HG02623 (cell line): ENCODE measurements around the gene MYL3.
A peak's percentile ranks its signal among the peaks of the same experiment; 100 is the strongest.

ENCODE experiments used
- ATAC-seq: cut with Tn5 transposase; IDR thresholded peaks from one replicate; pipeline ENCODE4 v1.9.1; 2021; ENCODE audit warnings: moderate library complexity; ENCODE audit not compliant: unreplicated experiment

The MYL3 gene

GRCh38 chr3:46851364-46852333 is 11.6 kb downstream of the MYL3 start:
- ATAC-seq, result no peak

DNA sequence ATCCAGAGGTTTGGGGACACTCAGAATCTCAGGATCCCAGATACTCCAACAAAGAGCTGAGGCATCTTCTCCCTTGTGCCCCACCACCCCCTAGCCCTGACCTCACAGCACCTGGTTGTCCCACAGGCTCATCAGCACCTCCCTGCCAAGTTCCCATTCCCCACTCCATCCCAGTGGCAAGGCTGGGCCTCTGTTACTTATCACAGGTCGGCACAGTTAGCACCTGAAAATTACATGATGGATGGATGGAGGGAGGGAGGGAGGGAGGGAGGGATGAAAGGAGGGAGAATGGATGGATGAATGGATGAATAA is 12.8 kb downstream of the MYL3 start:
- ATAC-seq, result no peak

GRCh38 chr3:46849686-46850467 is 13.4 kb downstream of the MYL3 start:
- no peak for ATAC-seq

DNA sequence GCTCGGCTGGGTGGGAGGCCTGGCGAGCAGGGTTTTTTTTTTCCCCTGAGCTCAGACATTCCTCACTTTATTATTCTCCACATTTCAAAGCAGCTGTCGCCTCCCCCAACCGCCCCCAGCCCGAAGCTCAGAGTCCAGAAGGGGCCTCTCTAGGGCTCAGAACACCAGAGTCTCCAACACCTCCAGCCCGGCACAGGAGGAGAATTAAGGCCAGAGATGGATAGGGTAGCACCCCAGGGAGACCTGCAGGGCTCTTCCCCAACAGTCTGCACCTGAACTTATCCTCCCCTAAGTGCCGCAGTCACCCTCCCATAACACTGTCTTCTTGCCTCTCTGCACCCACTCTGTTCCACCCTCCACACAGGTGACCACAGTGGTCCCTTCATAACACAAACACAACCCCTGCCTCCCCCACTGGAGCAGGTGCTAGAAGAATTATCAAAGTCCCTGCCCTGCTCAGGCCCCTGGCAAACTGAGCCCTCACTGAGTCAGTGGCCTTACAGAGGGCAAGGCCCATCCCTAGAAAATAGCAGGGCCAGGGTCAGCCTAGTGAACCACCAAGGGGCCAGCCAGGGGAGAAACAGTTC is 14.1 kb downstream of the MYL3 start:
- ATAC-seq, result no peak

DNA sequence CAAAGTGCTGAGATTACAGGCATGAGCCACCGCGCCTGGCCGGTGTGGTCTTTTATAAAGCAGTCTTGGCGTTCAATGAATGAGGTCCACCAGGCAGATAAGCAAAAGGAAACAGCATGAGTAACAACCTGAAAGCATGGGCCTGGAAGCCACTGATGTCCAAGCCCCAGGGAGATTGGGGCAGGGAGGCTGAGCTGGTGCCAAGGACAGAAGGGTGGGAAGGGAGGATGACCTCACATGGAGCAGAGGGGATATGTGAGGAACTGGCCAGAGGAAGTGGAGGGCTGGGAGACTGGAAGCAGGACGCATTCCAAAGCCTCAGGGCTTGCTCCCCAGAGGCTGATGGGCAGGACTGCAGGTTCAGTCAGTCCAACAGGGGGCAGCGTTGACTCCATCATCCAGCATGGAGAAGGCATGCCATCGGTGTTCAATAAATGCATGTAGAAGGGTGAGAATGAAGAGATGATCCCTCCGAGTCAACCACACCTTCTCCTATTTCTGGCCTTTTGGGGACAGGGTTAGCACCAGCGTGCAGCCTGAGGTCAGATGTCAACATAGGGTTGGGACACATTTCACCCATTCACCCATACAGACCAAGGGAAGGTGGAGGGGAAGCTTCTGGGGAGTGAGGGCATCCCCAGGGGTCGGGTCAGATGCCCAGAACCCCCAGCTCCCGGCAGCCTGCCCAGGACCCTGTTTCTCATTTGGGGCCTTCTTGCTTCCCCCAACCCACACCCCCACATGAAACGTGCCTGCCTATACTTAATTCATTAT is 14.8 kb downstream of the MYL3 start:
- ATAC-seq, result no peak

DNA sequence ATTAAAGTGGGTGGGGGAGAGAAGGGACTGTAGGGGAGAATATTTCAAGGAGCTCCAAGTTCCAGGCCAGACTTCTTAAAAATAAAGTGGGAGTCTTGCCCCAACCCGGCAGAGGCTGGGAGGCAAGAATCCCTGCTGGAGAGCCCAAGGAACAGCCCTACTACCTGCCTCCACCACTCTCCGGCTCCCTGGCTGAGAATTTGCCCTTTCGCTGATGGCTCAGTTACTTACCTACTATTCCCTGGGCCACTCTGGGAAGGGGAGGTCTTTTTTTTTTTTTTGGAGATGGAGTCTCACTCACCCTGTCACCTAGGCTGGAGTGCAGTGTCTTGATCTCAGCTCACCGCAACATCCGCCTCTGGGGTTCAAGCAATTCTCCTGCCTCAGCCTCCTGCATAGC is 15.5 kb downstream of the MYL3 start:
- no peak for ATAC-seq

DNA sequence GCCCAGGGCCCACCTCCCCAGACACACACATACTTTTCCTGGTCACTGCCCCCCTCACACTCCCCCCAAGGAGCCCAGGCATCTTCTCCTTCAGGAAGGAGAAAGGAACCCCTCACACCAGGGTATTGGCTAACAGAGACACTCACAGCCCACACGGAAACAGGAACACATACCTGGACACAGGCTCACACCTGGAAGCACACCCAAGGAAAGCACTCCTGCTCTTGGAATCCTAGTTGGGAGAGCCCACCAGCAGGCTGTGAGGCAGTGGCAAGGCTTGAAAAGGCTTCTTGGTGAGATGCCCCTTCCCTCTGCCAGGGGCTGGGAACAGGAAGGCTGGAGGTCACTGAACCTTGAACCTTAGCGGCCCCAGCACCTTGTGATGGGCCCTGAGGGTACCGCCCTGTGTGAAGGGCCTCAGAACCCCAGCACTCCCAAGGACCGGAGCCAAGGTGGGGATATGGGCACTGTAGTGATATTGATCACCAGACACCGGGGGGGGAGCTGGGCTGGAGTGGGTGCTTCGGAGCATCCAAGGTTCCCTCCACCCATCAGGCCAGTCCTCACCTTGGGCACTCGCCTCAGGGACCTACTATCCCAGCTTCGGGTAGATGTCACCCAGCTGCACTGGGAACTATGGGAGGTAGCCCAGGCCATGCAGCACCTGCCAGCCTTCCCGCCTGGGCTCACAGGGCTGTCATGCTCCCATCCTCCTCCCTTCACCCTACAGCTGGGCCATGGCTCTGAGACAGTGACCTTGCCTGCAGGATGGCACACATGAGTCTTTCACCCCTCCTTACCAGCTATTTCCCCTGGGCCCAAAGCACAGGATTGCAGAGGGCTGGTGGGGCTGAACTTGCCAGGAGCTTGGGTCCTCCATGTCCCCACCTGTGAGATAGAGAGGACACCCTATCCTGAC is 16.4 kb downstream of the MYL3 start:
- no peak for ATAC-seq

- peak; percentile 70 for ATAC-seq
These were observed 17.2 kb downstream of the MYL3 start for GRCh38 chr3:46845860-46846623.

DNA sequence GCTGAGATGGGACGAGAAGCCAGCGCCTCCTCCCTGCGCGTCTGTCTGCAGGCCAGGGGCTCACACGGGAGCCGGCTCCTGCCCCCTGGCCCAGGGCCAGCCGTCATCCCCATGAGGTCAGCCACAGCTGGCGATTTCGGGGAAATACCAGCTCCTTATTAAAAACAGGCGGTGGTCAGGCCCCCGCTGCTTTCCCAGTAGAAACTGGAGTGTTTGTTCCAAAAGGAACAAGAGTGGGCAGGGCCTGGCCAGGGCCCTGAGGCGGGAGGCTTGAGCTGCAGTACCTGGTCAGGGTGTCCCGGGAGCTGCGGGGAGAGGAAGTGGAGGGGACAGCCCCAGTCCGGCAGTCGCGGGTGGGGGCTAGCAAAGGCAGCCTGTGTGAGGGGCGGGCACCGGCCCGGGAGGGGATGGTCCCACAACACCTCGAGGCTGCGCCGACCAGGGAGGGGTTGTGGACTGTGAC is 17.8 kb downstream of the MYL3 start:
- peak; percentile 45 for ATAC-seq

- no peak for ATAC-seq
These were observed 18.3 kb downstream of the MYL3 start for GRCh38 chr3:46844881-46845312.

- ATAC-seq, result no peak
These were observed 18.8 kb downstream of the MYL3 start for GRCh38 chr3:46844397-46844796.

- ATAC-seq, result no peak
These were observed 19.7 kb downstream of the MYL3 start for GRCh38 chr3:46843508-46843907.

DNA sequence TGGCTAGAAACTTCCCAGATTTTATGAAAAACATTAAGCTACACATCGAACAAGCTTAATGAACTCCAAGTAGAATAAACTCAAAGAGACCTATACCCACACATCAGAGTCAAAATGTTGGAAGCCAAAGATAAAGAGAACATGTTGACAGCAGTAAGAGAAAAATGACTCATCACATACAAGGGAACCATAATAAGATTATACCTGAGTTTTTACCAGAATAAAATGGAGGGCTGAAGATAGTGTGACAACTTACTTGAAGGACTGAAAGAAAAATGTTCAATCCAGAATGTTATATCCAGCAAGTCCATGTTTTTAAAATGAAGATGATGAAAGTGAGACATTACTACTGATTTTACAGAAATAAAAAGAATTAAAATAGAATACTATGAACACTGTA is 22.8 kb downstream of the MYL3 start:
- no peak for ATAC-seq

- ATAC-seq, result no peak
These were observed 24.9 kb downstream of the MYL3 start for GRCh38 chr3:46838301-46838700.

- ATAC-seq, result no peak
These were observed 27.8 kb downstream of the MYL3 start for GRCh38 chr3:46835491-46835890.

DNA sequence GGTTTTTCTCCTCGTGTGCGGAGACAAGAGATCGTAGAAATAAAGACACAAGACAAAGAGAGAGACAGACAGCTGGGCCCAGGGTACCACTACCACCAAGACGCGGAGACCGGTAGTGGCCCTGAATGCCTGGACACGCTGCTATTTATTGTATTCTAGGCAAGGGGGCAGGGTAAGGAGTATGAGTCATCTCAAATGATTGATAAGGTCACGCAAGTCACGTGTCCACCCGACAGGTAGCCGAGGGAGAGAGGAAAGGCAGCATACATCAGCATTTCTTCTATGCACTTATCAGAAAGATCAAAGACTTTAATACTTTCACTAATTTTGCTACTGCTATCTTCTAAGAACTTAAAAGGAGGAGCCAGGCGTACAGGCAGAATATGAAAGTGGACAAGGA is 28.2 kb downstream of the MYL3 start:
- ATAC-seq, result no peak

DNA sequence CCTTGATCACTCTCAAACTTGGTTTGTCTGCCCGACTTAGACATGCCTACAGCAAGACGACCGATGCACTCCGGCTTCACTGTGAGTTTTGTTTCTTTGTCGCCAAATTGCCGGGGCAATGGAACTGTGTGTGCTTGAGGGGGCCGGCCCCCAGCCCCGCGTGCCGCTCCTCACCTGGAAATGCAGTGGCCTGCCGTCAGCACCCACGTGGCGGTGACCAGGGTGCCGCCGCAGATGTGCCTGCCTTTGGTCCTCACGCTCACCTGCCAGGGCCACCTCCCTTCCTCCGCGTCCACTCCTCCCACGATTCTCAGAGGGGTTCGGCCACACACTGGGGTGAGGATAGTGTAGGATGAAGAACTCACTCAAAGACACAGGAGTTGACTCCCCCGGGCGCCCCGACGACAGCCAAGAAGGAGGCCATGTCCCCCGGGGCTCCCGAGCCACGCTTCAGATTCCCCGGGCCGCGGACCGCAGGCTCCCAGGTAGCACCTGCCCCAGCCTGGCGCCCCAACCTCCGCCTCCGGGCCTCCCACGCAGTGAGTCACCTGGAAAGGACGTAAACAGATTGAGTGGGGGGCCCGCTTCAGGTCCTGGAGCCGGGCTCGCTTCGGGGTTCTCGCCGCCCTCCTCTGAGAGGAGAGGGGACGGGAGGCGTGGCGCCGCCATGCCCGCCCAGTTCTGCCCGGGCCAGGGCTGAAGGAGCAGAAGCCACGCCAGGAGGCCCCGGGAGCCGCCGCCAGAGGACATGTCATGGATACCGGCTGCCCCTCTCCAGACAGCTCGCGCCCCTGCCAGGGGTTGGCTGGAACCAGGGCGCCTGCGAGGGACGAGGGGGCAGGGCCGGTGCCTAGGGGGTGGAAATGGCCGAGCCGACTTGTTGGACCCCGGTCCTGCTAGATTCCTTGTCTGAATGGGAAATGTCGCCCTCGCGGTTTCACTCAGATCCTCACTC is 29.6 kb downstream of the MYL3 start:
- ATAC-seq, result no peak

- no peak for ATAC-seq
These were observed 31.4 kb downstream of the MYL3 start for GRCh38 chr3:46831841-46832240.
